ENCODE data around the gene UGDH.

The UGDH gene

GRCh38 chr4:39450618-39451017, 76.6 kb downstream of the UGDH start:
- peaks cover 4% of the 10 kb centered on the region; the same call in 1 of the 2 replicates for H3F3A ChIP-seq (ENCODE audit: low read depth)

More at GRCh38 chr4:39450618-39451017, 76.6 kb downstream of the UGDH start:
- Histone ChIP-seq H3K36me3 (ENCODE audit: insufficient read depth, low read length) (peaks cover 45% of the 10 kb centered on the region), H3K9ac (ENCODE audit: low read depth, low read length, poor library complexity, severe bottlenecking) (no peak overlapping the region), H2AFZ (ENCODE audit: low read length) (no peak overlapping the region), H3K79me2 (ENCODE audit: insufficient read depth, low read length) (peaks cover 32% of the 10 kb centered on the region), H3K27me3 (ENCODE audit: insufficient read depth, low read length, poor library complexity, severe bottlenecking) (no peaks in the 10 kb centered on the region), H3K9me3 (ENCODE audit: insufficient read depth, low read depth, low read length) (no peaks in the 10 kb centered on the region), H3K9me2 (replicated peaks; ENCODE audit: low read depth, low read length) (no peaks in the 10 kb centered on the region), H3K4me1 (ENCODE audit: insufficient read depth, low read length, poor library complexity, severe bottlenecking) (peaks cover 4% of the 10 kb centered on the region), H3K4me2 (ENCODE audit: low read depth, low read length, poor library complexity, severe bottlenecking) (no peak overlapping the region), H3K4me3 (ENCODE audit: low read length, poor library complexity, severe bottlenecking) (no peak overlapping the region), H4K20me1 (ENCODE audit: insufficient read depth, low read length, poor library complexity, severe bottlenecking) (peaks cover 37% of the 10 kb centered on the region)
- TF ChIP-seq CTCF (conservative IDR thresholded peaks at IDR 0.05; ENCODE audit: low read length) (no peak), EZH2phosphoT487 (IDR thresholded peaks at IDR 0.05; ENCODE audit: borderline replicate concordance) (no peak)
